NB4 (cell line): ENCODE data around the gene SLC39A1.

Experiments
- DNase-seq: peaks from one replicate; pipeline ENCODE4 v3.0.0; 2010; ENCODE audit warnings: low read depth
- H3K4me3 ChIP-seq: one replicate; pipeline ENCODE4 v1.5.1; 2011; ENCODE audit warnings: mild to moderate bottlenecking, low read depth, low read length, moderate library complexity
- MYC ChIP-seq: IDR thresholded peaks from 2 replicates; pipeline ENCODE4 v1.6.1; 2011; ENCODE audit warnings: low read depth, low read length
- POLR2A ChIP-seq: IDR thresholded peaks from 2 replicates; pipeline ENCODE4 v1.6.1; 2011; ENCODE audit warnings: mild to moderate bottlenecking; ENCODE audit not compliant: insufficient read length; ENCODE audit errors: extremely low read depth
- TF ChIP-seq, protein P1 (sequence below): IDR thresholded peaks from one replicate; pipeline ENCODE4 v1.5.1; 2012; ENCODE audit warnings: low read depth, low read length
- TF ChIP-seq, protein P2 (sequence below): IDR thresholded peaks from 2 replicates; pipeline ENCODE4 v1.6.1; 2011; ENCODE audit warnings: low read depth, low read length

Gene SLC39A1

DNA sequence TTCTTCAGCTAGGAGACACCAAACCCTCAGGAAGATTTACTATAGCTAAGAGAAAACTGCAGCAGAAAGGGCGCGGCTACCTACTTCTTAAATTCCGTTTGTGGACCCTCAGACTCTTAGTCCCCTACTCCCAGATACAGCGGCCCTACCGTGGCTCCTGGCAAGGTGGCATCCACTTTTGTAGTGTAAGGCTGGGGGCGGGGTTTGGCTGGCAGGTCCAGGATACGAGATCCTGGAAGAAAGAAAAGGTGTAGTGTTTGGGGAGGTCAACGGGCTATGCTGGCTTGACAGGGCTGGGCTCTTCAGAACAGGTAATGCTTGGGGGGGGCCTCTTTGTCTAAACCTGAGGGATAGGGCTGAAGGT lies 4.6 kb upstream of the SLC39A1 start:
- TF ChIP-seq POLR2A (no peak), MYC (no peak)
- TF ChIP-seq, protein P1, sequence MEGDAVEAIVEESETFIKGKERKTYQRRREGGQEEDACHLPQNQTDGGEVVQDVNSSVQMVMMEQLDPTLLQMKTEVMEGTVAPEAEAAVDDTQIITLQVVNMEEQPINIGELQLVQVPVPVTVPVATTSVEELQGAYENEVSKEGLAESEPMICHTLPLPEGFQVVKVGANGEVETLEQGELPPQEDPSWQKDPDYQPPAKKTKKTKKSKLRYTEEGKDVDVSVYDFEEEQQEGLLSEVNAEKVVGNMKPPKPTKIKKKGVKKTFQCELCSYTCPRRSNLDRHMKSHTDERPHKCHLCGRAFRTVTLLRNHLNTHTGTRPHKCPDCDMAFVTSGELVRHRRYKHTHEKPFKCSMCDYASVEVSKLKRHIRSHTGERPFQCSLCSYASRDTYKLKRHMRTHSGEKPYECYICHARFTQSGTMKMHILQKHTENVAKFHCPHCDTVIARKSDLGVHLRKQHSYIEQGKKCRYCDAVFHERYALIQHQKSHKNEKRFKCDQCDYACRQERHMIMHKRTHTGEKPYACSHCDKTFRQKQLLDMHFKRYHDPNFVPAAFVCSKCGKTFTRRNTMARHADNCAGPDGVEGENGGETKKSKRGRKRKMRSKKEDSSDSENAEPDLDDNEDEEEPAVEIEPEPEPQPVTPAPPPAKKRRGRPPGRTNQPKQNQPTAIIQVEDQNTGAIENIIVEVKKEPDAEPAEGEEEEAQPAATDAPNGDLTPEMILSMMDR, result no peak
- TF ChIP-seq, protein P2, sequence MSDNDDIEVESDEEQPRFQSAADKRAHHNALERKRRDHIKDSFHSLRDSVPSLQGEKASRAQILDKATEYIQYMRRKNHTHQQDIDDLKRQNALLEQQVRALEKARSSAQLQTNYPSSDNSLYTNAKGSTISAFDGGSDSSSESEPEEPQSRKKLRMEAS, result no peak

DNA sequence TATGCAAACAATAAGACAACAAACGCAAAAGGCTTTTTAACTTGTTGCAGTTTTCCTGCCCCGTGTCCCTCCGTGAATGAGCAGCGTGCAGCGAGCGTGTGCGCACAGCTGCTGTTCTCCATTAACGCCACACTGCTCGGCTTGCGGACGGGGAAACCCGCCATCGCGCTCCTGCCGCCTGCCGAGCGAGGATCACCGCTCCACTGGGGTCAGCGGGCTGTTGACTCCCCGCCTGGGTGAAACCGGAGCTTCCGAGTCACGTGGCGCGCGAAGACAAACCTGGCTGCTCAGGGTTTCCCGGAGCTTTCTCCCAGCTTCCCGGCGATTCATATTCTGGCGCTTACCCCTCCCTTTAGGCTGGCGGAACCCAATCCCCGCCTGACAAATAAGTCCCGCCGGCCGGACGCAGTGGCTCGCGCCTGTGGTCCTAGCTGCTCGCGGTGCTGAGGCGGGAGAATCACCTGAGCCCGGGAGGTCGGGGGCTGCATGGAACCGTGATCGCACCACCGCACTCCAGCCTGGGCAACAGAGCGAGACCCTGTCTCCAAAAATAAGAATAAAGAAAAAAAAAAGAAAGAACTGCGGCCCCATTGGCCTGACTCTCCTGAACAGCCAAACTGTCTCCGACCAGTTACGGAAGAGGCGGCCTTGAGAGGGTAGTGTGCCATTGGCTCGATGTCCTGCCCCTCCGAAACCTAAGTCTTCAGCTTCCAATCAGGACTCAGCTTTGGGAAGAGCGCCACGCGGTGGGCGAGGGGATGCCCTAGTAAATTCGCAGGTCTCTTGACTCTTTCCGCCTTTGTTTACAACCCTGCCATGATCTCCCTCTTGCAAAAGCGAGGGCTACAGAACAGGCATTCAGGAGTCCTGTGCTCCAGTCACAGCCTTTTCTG lies 4.0 kb upstream of the SLC39A1 start, which contains the start of gene CREB3L4:
TSS of gene CREB3L4 (plus strand) at position 796 of the 893 bp plus-strand sequence. CDS start 624 bp downstream, outside the sequence.
- DNase-seq, result peak; percentile 99
- H3K4me3 ChIP-seq, result peak within 1 kb of the TSS; percentile 94
- TF ChIP-seq, protein P2, result peak; percentile 93
- TF ChIP-seq POLR2A, result peak; percentile 64
- TF ChIP-seq, protein P1, result peak; percentile 16
- TF ChIP-seq MYC, result peak; percentile 87

More for the DNA sequence above, 4.6 kb upstream of the SLC39A1 start:
- peak overlapping the region; percentile 94 for H3K4me3 ChIP-seq
- DNase-seq, result no peak

DNA sequence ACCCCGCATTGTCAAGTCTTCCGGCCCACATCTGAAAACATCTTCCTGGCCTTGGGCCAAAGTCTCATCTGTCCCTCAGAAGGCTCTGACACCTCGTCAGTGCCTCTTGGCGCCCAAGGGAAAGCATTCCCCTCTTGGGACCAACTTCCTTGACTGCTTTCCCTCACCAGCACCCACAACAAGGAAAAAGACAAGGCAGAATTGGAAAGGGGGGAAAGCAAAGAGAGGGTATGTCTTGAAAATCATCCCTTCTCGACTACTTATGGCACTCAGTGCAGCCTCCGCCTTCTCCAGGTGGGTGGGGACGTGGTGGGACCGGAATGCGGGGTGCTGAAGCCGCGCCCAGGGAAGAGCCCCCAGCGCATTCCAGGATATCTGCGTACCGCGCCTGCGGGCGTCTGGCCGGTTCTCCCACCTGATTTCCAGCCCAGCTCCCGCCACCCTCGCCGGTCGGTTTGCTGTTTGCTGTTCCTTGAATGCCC lies 554 bp upstream of the SLC39A1 start:
- peak overlapping the region; percentile 84 for H3K4me3 ChIP-seq
- DNase-seq, result no peak
- TF ChIP-seq POLR2A (no peak), MYC (no peak)
- TF ChIP-seq, protein P1, result no peak
- TF ChIP-seq, protein P2, result no peak

DNA sequence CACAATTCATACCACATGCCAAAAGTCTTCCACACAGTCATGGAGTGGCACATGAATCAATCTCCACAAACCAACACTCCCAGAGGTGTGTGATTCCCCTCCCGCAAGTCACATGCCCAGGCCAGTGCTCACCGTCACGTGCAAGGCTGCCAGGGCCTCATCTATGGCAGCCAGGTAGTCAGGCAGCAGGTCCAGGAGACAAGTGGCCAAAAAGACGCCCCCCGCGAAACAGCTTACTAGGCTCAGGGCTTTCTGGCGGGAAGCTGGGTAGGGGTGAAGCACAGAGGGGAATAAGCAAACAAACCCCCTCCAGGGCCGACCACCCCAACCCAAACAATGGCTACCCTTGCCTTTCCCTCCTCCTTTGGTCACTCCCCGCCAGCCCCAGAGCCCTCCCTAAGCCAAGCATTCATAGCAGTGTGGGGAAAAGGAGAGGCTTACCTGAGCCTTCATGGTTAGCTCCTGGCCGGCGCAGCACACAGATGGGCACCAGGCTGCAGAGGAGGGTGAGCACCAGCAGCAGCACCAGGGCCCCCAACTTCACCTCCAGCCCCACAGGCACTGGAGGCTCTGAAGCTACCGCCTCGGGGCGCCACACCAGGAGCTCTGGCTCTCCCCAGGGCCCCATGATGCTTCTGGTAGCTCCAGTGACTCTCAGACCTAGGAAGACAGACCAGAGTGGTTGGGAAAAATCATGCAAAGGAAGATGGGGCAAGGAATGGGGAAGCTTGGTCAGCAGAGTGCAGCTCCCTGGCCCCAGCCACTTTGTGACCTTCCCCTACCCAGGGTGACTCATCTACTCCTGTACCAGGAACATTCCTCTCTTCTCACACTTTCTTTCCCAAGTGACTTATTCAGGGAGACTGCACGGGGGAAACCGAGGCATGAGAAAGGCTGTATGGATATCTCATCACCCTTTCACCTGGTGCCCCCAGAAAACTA lies 978 bp downstream of the SLC39A1 start:
- peak; percentile 52 for DNase-seq
- peak overlapping the region; percentile 84 for H3K4me3 ChIP-seq
- TF ChIP-seq, protein P2, result no peak
- TF ChIP-seq MYC, result no peak
- no peak for TF ChIP-seq POLR2A
- TF ChIP-seq, protein P1, result no peak

DNA sequence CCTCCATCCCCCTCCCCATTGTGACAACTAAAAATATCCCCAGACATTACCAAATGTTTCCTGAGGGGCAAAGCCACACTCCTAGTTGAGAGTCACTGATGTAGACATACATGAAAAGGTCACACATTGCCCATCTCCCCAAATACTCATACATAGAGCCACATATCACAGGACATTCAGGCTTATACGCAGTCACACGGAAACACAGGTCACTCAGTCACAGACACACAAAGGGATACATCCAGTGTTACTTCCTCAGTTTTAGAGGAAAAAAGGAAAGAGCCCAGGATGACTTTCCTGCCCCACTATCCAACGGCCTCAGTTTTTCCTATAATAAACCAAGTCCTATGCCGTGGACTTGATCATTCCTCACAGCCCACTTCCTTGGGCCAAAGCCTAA lies 1.9 kb downstream of the SLC39A1 start:
- no peak for DNase-seq
- TF ChIP-seq, protein P2, result no peak
- TF ChIP-seq MYC, result no peak
- TF ChIP-seq, protein P1, result no peak
- TF ChIP-seq POLR2A, result no peak
- no peak overlapping the region for H3K4me3 ChIP-seq
